ENCODE data around the gene POMT2.

POMT2 gene

DNA sequence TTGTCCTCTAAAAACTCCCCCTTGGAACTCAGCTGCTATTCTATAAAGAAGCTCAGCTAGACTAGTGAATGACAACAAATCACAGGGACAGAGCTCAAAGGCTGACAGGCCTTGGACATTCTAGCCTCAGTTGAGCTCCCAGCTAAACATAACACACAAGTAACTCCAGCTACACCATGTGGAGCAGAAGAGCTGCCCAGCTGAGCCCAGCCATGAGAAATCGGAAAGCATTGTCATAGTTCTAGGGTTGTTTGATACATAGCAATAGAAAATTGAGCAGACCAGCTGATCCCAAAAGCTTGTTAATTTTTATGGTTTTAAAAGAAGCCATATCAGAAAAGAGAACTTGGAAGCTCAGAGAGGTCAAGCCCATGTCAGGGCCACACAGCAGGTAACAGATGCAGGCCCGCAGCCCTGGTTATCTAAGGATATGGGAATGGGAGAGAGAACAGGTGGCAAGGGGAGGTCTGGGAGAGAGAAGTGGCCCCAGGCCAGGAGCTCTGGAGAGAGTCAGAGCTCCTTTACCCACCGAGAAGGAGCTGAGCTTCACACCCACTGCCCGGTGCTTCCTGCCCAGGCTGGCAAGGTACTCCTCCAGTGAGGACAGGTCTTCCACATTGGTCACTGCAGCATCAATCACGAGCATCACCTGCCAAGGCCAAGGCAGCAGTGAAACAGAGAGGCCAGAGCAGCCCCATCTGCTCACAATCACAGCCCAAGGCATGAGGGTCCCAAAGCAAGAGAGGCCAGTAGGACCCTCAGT is 52.6 kb downstream of the POMT2 start:
- no peak for DNase-seq (ENCODE audit: low read depth, low spot score)

DNA sequence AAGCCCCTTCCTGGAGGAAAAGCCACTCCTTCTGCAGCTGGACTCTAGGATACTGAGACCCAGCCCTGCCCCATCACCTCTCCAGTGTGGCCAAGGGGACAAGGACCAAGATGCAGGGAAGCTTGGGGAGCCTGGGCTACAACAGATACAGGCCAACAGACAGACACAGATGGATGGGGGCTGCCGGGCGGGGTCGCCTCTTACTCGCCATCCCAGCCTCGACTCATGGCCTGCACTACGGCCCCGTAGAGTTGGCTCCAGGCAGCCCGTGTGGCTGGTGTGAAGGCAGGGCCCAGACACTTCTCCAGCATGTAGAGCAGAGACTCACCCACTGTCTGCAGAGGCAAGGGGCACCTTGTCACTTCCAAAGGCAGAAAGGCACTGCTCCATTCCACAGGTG is 54.3 kb downstream of the POMT2 start:
- no peak for DNase-seq (ENCODE audit: low read depth, low spot score)

DNA sequence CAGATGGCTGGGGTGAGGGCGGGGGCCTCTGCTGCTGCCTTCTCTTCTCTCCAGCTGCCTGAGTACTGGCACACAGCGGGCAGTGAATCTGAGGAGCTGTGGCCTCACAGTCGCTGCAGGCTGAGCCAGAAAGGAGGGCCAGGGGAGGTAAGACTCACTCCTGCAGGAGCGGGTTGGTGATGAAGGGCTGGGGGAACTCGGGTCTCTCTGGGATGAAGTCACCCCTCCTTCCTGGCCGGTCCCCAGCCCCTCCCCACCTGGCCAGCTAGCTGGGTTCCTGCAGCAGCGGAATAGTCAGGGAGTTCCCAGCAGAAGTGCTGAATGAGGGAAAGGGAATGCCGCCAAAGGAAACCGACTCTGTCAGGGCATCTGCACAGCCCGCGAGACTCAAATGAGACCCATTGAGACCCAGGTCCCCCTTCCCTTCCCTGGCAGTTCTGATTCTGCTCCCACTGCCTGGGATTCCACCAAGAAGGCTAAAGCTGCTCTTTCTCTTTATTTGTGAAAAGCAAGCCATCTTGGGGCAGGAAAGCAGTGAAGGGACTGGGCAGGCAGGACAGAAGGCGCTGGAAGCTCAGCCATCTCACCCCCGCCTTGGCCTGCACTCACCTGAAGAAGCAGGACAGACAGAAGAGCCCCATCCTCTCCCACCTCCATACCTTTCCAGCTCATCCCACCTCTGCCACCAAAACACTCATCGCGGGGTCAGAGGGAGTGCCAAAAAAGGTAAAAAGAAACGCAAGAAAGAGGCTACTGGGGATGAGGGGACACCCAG is 54.9 kb downstream of the POMT2 start:
- no peak for DNase-seq (ENCODE audit: low read depth, low spot score)

DNA sequence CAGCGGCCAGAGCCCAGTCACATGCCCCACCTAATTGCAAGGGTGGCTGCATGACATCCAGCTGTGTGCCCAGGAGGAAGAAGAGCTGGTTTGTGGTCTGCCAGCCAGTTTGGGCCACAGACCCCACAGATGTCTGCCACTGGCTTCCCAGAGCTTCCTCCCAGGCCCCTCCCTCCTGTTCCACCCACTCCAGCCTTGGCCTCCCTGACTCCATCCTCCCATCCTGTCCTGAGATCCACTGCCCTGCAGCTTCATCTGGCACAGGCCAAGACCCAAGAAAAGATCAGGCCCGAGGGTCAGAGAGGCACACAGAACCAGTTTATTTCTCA is 55.5 kb downstream of the POMT2 start:
- no peak for DNase-seq (ENCODE audit: low read depth, low spot score)

DNA sequence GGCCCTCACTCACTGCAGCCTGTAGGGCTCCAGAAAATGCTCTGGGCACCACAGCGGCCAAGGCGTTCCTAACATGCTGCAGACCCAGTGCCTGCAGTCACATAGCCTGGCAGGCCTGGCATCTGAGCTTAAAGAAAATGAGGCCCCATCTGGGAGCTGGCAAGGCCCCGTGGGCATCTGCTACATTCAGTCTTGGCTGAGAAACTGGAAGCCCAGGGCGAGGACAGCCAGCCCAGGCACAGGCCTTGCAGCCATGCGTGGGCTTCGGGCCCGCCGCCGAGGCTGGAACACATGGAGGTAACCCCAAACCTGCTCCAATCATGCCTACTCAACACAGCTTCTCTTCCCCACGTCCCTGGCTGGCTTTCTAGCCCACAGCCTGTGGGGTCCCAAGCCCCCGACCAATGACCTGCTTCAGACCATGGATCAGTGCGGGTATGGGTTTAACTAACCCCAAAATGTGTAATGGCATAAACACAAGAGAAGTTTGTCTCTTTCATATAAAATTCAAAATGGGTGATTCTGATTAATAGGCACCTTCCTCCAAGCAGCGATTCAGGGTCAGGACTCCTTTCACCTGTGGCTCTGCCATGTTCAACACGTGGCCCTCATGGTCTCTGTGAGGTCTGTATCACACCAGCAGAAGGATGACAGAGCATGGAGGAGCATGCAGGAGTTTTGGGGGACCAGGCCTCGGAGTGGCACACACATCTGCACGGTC is 56.1 kb downstream of the POMT2 start:
- no peak for DNase-seq (ENCODE audit: low read depth, low spot score)

DNA sequence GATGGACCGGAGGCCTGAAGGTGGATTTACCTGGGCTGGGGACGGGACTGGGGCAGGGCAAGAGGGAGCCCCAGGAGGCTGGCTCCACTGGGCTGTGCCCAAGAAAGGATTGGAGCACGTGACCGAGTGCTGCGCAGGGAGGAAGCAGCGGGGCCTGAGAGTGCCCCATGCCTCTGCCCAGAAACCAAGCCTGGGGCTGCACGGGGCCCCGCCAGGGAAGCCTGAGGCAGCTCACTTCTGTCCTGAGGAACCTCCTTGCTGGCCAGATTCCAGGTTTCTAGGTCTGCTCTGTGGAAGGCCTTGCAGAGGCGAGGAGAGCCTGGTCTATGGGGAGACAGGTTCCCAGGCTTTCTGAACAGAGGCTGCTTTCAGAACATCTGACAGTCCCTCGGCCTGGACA is 60.1 kb downstream of the POMT2 start:
- DNase-seq (ENCODE audit: low read depth, low spot score) = peak; percentile 16

DNA sequence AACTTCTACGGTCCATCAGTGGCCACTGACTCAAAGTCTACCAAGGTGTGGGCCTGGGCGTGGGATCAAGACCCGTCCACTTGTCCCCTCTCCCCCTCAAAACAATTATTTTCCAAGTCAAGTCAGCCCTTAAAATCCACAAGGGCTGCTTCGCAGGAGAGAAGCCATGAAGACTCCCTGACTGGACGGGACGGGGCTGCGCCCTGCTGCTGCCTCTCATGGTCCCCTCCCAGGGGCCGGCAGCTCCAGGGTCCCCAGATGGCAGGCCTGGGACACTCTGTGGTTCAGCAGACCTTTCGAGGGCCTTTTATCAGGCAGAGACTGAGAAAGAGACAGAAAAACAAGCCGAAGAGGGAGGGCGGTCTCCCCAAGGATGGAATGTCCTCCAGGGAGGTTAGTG is 60.5 kb downstream of the POMT2 start:
- DNase-seq (ENCODE audit: low read depth, low spot score) = no peak

DNA sequence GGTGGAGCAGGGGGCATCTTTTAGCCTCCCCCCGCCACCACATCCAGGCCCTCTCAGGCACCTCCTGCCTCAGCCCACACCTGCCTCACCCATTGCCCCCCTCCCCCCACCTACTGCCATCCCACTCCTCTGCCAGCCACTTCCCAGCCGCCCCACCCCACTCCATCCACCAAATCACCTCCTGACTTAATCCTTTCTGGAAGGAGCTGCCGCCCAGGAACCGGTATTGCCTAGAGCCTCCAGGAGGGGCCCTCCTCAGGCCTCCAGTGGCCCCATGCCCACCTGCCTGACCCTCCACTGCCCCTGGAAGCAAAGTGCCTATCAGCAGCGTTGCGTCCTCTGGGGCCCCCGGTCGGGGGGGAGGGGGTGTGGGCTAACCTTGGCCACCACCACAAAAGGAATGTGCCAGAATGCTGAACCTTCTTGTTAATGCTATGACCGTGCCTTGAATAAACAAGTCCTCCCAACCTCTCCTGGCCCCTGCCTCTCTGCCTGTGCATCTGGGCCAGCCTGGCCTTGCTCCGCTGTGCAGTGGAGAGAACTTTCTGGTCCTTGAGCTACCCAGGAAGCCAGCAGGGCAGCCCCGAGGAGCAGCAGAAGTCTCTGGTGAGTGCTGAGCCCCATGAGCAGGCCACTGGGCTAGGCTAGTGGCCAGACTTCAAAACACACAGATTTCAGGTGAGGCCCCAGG is 61.5 kb downstream of the POMT2 start:
- no peak for DNase-seq (ENCODE audit: low read depth, low spot score)

DNA sequence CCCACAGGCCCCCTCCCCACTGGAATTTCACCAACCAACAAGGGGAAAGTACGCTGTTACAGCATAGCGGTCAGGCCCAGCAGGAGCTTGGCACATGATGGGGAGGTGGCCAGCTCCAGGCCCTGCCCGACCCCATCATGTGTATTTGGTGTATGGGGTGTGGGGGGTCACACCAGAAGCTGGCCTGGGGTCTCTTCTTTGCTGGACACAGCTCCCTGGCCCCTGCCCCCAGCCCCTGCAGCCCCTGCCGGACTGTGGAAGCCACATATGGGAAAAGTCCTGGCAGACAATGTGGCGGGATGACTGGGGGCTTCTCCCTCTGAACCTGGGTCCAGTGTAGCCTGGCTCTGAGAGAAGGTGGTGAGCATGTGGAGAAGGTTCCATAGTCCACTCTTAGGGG is 62.1 kb downstream of the POMT2 start:
- DNase-seq (ENCODE audit: low read depth, low spot score) = no peak

DNA sequence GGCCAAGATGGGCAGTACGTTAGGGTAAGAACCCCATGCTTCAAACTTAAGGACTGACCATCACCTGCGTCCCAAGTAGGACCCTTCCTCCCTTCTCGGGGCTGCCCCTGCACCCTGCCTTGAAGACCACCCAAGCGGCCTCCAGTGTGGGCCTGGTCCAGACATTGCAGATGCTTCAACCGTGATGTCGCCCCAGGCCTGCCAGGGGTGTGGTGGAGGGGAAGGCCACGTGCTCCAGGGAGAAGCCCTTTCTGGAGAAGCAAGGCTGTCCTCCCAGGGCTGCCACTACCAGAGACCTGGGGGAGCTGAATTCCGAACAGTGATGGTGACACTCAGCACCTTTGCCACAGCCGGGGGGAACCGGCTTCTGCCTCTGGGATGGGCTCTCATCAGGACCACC is 63.0 kb downstream of the POMT2 start:
- DNase-seq (ENCODE audit: low read depth, low spot score) = no peak

DNA sequence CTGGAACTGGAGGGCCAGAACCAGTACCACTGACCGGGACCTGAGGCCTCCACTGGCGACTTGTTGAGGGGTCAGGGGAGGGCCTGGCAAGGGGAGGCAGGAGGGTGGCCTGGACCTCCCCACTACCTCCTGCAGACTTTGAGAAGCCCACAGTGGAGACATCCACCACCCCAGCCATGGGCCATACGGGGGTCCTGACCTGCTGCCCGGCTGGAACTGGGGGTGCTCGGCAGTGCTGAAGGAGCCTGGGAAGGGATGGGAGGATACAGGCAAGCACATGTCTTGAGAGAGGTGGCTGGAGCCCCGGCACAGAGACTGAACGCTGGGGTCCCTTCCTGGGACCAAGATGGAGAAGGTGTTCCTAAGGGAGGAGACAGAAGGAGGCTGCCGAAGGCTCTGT is 64.0 kb downstream of the POMT2 start:
- DNase-seq (ENCODE audit: low read depth, low spot score) = no peak

DNA sequence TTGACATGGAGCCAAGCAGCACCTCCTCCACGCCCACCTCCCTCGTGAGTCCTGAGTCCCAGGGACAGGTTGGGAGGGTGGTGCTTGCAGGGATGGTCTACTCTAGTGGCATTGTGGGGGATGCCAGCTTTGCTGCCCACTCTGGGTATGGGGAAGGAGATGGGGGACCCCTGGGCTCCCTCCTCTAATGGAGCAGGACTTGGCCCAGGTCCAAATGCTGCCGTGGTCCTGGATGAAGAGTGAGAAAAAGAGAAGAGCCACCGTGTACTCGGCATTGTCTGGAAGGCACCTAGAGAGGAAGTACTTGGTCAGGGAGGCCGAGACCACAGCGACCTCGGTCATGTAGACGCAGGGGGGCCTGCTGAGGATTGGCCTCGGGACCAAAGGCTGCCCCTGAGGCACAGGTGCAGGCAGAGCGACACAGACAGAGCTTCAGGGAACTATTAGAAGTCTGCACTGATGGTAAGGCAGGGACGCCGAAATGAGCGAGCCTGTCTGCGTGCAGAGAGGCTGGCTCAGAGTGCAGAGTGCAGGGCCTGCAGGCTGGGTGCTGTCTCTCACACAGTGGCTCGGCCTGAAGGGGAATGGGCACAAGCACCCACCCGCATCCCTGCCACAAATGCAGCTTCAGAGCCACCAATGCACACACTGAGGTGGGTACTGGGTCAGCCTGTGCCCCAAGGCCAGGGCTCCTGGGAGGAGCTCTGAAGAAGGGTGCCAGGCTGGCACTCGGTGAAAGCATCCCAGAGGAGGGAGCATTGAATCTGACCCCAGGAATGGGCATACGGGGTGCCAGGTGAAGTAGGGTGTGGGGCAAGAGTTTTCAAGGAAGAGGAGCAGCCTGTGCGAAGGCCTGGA is 67.1 kb downstream of the POMT2 start:
- DNase-seq (ENCODE audit: low read depth, low spot score) = no peak

DNA sequence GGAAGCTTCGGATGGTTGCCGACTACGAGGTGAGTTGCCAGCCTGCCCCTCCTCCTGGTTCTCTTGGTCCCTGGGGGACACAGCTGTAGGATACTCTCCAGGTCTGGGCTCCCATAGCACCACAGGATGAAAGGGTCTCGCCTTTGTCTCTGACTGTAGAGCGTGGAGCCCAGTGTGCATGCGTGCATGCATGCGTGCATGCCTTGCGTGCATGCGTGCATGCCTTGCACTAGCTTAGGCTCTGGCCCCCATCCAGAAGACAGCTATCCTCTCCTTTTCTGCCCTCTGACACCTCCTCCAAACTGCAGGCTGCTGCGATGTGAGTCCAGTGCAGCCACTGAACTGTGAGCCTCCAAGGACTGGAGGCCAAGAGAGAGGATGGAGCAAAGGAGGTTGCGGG is 68.8 kb downstream of the POMT2 start:
- DNase-seq (ENCODE audit: low read depth, low spot score) = no peak

DNA sequence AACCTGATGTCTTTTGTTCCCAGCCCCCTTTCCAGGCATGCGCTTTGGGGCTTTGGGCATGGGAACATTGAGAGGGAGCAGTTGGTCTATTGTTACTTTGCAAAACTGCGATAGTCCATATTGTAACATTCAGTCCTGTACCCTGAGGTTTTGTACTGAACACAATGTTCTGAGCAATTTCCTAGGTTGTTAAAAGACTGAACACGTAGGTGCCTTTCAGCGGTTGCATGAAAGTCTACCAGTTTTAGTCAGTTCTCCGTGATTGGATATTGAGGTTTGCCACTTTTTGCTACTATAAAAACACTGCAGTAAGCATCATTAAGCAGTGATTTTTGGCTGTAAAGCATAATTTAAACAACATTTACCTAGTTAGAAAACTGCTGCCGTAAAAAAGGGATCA is 69.8 kb downstream of the POMT2 start:
- DNase-seq (ENCODE audit: low read depth, low spot score) = no peak

DNA sequence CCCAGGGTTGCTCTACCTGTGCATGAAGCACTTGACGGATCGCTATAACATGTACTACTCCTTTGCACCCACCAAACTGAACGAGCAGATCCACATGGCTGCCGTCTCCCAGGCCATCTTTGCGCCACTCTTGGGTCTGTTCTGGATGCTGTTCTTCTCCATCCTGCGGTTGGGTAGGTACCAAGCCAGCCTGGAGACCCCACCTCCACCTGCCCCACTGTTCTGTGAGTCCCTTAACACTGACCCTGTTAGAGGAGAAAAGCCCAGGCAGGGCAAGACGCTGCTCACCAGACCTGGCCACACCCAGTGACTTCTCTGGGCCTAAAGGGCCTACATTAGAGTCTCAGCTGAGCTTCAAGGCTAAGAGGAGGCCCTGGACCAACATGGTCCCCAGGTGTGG is 71.4 kb downstream of the POMT2 start:
- no peak for DNase-seq (ENCODE audit: low read depth, low spot score)

DNA sequence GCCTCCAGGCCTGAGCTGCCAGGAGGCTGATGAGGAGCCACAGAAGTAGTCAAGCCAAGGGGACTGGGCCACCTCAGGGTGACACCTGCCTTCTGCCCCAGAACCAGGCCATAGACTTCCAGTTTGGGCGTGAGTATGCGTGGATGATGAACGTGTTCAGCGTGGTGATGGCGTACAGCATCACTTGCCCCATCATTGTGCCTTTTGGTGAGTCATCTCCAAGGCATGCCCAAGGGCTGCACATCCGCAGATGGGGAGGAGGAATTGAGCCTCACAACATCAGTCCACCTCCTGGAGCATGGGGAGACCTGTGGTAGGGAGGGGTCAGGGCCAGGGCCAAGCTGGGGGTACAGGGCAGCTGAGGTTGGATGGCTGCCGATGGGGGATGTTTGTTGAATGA is 72.0 kb downstream of the POMT2 start:
- DNase-seq (ENCODE audit: low read depth, low spot score) = no peak

DNA sequence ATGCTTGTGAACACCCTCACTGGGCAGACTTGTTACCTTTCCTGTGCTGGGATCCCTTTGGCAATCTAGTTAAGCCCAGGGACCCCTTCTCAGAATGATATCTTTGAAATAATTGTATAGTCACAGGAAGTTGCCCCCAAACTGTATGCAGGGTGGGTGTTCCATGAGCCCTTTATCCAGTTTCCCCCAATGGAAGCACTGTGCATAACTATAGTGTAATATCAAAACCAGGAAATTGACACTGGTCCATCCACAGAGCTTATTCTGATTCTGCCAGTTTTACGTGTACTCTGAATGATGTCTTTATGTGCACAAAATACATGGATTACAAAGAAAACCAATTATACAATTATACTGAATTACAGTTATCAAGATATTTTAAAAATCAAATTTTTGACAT is 73.9 kb downstream of the POMT2 start:
- no peak for DNase-seq (ENCODE audit: low read depth, low spot score)

DNA sequence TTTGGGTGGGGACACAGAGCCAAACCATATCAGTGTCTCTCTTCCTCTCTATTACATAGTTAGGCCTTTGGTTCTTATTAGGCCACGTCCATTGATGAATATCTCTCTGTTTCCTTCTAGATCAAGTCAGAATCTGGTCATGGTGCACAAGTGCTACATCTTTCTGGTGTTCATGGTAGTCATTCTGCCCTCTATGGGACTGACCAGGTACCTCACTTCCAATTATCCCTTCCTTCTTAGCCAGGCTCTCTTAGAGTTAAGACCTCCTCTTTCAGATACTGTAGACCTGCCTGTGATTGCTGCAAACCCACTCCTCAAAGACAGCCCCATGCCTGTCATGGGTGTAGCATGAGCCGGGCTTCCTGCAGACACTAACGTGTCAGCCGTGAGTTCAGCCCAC is 74.9 kb downstream of the POMT2 start:
- DNase-seq (ENCODE audit: low read depth, low spot score) = no peak

DNA sequence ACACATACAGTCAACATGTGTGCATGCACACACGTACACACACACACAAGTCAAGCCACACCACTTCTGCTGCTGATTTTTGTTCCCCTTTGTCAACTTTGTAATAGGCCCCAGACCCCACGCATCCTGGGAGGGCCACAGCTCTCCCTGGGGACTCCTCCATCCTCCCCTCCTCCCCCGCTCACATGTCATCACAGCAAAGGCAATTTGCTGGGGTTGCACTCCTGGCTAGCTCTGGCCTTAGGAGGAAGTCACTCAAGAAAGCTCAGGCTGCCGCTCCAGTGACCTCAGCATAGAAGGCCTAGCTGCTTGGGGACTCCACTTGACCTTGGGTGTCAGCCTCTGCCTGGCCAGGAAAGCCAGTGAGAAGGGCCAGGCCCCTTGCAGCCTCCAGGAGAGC is 76.8 kb downstream of the POMT2 start:
- no peak for DNase-seq (ENCODE audit: low read depth, low spot score)

DNA sequence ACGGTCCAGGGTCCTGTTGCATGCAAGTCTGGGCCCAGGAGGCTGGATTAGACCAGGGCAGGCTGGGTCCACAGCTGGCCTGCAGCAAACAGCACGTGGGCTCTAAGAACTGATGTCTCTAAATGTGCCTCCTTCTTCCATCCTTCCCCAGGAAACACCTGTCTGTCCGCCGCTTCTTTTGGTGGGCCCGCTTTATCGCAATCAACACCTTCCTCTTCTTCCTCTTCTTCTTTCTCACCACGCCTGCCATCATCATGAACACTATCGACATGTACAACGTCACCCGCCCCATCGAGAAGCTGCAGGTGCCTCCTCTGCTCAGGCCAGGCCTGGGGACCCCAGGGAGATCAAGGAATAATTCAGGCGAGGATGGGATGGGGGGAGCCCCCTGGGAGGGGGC is 77.9 kb downstream of the POMT2 start:
- DNase-seq (ENCODE audit: low read depth, low spot score) = no peak

DNA sequence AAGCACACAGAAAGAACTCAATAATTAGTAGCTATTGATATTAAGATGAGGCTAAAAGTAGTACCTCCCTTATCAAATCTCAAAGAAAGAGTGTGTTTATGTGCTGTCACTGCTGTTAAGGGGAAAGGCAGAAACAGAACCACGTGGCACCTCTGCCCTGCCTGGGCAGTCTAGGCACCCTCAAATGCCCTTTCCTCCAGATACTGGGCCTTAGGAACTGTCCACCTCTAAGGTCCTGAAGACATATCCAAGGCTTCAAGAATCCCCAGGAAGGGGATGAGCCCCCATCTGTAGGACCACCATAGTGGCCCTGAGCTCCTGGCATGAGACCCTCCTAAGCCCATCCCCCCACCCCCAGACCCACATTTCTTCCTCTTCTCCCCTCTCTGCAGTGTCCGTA is 78.7 kb downstream of the POMT2 start:
- peak; percentile 13 for DNase-seq (ENCODE audit: low read depth, low spot score)

All from astrocyte of the hippocampus (primary cell).